Mesothelial cell of epicardium (in vitro differentiated cells): Measurements from ENCODE around the gene FOCAD. TPM values are rescaled to one million over a fixed set of nuclear protein-coding genes. Genes with fewer than 3 reads are reported as not detected.

Experiments used
- DNase-seq, 2 experiments: peaks; one replicate each; pipeline ENCODE4 v3.0.0; 2021; ENCODE audit warnings: low spot score in 2 of 2; ENCODE audit not compliant: unreplicated experiment in 2 of 2
- H3K27ac Mint-ChIP-seq: 2 replicates; pipeline ENCODE4 v1.8.0; 2021; ENCODE audit warnings: mixed read lengths
- H3K27me3 Mint-ChIP-seq: 2 replicates; pipeline ENCODE4 v1.8.0; 2021; ENCODE audit warnings: low read depth, mixed read lengths
- H3K36me3 Mint-ChIP-seq: 2 replicates; pipeline ENCODE4 v1.8.0; 2021; ENCODE audit warnings: mixed read lengths
- H3K4me1 Mint-ChIP-seq: 2 replicates; pipeline ENCODE4 v1.8.0; 2021; ENCODE audit warnings: mixed read lengths
- H3K4me3 Mint-ChIP-seq: 2 replicates; pipeline ENCODE4 v1.8.0; 2021; ENCODE audit warnings: mild to moderate bottlenecking, moderate library complexity, mixed read lengths
- H3K9me3 Mint-ChIP-seq: 2 replicates; pipeline ENCODE4 v1.8.0; 2021; ENCODE audit warnings: mixed read lengths
- CTCF ChIP-seq: fragments of 200-600 bp; sonication (generic); IDR thresholded peaks from one replicate; pipeline ENCODE4 v1.5.0; 2021; ENCODE audit warnings: antibody characterized with exemption; ENCODE audit not compliant: unreplicated experiment
- total RNA-seq: library from RNA; stranded (reverse); gene quantifications from 3 replicates; pipeline ENCODE4 v1.2.1, GENCODE V29; 2021

The FOCAD gene
- total RNA-seq, 1 donor from 2014 or later, result 78.4 TPM

GRCh38 chr9:20925256-20926045 lies 241.4 kb downstream of the FOCAD start:
- H3K36me3 Mint-ChIP-seq, result peaks cover 21% of the 10 kb centered on the region
- no peaks in the 10 kb centered on the region for H3K27me3 Mint-ChIP-seq
- H3K9me3 Mint-ChIP-seq, result no peaks in the 10 kb centered on the region
- H3K27ac Mint-ChIP-seq, result no peak overlapping the region
- H3K4me3 Mint-ChIP-seq, result no peak overlapping the region
- no peak for TF ChIP-seq CTCF
- no peak for DNase-seq
- peaks cover 5% of the 10 kb centered on the region for H3K4me1 Mint-ChIP-seq

GRCh38 chr9:20929276-20929675 lies 245.2 kb downstream of the FOCAD start:
- no peak for DNase-seq
- Mint-ChIP-seq H3K4me1 (peaks cover 16% of the 10 kb centered on the region), H3K27ac (no peak overlapping the region), H3K4me3 (no peak overlapping the region), H3K36me3 (peaks cover 29% of the 10 kb centered on the region), H3K9me3 (peaks cover 10% of the 10 kb centered on the region), H3K27me3 (no peaks in the 10 kb centered on the region)
- no peak for TF ChIP-seq CTCF

- H3K4me3 Mint-ChIP-seq, result no peak overlapping the region
- H3K36me3 Mint-ChIP-seq, result peaks cover 26% of the 10 kb centered on the region
- DNase-seq, result no peak
- H3K9me3 Mint-ChIP-seq, result peaks cover 16% of the 10 kb centered on the region
- TF ChIP-seq CTCF, result no peak
- H3K27ac Mint-ChIP-seq, result no peak overlapping the region
- peaks cover 16% of the 10 kb centered on the region for H3K4me1 Mint-ChIP-seq
- H3K27me3 Mint-ChIP-seq, result no peaks in the 10 kb centered on the region
These were observed 246.8 kb downstream of the FOCAD start for GRCh38 chr9:20930836-20931235.

GRCh38 chr9:20940447-20941173 lies 256.6 kb downstream of the FOCAD start:
- H3K27ac Mint-ChIP-seq, result no peak overlapping the region
- no peak overlapping the region for H3K4me3 Mint-ChIP-seq
- no peak for TF ChIP-seq CTCF
- no peak for DNase-seq
- H3K4me1 Mint-ChIP-seq, result peaks cover 14% of the 10 kb centered on the region
- H3K27me3 Mint-ChIP-seq, result no peaks in the 10 kb centered on the region
- H3K9me3 Mint-ChIP-seq, result no peaks in the 10 kb centered on the region
- H3K36me3 Mint-ChIP-seq, result peaks cover 10% of the 10 kb centered on the region

GRCh38 chr9:20941174-20941690 lies 257.2 kb downstream of the FOCAD start:
- Mint-ChIP-seq H3K36me3 (peaks cover 7% of the 10 kb centered on the region), H3K27me3 (no peaks in the 10 kb centered on the region)

More at GRCh38 chr9:20941174-20941690, 257.2 kb downstream of the FOCAD start:
- TF ChIP-seq CTCF, result peak; percentile 73
- Mint-ChIP-seq H3K27ac (no peak overlapping the region), H3K9me3 (no peaks in the 10 kb centered on the region), H3K4me1 (peaks cover 17% of the 10 kb centered on the region), H3K4me3 (no peak overlapping the region)
- peak in 1 of 2 experiments; percentile 41 for DNase-seq
